Epithelial cell of esophagus (primary cell): ENCODE results near the gene TIMM23.
"Not testable (repeated sequence)": the region's sequence is repeated elsewhere in the genome, so short reads cannot be mapped to it uniquely, and the experiment has no call there.

Experiments used
- DNase-seq: peaks from one replicate; pipeline ENCODE4 v3.0.0; 2010; ENCODE audit warnings: low read depth
- H3K4me3 ChIP-seq: 2 replicates; pipeline ENCODE4 v1.5.1; 2011; ENCODE audit warnings: mild to moderate bottlenecking, low read length, control low read depth
- TF ChIP-seq, protein P1 (sequence below): IDR thresholded peaks from 2 replicates; pipeline ENCODE4 v1.5.1; 2011; ENCODE audit warnings: low read depth, mild to moderate bottlenecking, low read length, control low read depth, inconsistent platforms; ENCODE audit not compliant: insufficient read depth; ENCODE audit errors: missing control alignments

Gene TIMM23

DNA sequence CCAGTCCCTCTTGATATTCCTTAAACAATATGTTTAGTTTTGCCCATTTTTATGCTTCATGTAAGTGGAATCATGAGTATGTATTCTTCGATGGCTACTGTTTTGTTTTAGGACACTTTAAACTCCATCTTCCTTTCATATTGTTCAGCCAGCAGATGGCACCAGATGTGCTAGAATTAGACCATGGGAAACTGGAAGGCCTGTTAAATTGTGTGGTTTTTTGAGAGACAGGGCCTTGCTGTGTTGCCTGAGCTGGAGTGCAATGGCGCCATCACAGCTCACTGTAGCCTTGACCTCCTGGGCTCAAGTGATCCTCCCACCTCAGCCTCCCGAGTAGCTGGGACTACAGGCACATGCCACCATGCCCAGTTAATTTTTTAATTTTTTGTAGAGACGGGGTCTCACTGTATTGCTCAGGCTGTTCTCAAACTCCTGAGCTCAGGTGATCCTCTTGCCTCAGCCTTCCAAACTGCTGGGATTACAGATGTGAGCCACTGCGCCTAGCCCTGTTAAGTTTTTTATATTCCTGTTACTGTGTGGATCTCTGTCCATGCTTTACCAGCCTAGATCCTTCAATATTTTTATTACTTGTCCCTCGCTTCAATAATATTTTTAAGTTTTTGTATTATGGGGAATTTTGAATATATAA lies 11.4 kb downstream of the TIMM23 start:
- TF ChIP-seq, protein P1, sequence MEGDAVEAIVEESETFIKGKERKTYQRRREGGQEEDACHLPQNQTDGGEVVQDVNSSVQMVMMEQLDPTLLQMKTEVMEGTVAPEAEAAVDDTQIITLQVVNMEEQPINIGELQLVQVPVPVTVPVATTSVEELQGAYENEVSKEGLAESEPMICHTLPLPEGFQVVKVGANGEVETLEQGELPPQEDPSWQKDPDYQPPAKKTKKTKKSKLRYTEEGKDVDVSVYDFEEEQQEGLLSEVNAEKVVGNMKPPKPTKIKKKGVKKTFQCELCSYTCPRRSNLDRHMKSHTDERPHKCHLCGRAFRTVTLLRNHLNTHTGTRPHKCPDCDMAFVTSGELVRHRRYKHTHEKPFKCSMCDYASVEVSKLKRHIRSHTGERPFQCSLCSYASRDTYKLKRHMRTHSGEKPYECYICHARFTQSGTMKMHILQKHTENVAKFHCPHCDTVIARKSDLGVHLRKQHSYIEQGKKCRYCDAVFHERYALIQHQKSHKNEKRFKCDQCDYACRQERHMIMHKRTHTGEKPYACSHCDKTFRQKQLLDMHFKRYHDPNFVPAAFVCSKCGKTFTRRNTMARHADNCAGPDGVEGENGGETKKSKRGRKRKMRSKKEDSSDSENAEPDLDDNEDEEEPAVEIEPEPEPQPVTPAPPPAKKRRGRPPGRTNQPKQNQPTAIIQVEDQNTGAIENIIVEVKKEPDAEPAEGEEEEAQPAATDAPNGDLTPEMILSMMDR, result peak; percentile 36
- DNase-seq, result peak; percentile 57
- not testable (repeated sequence) for H3K4me3 ChIP-seq

GRCh38 chr10:45984473-45984872 lies 12.2 kb downstream of the TIMM23 start:
- not testable (repeated sequence) for DNase-seq, H3K4me3 ChIP-seq

GRCh38 chr10:45985590-45985989 lies 13.3 kb downstream of the TIMM23 start:
- DNase-seq, H3K4me3 ChIP-seq: not testable (repeated sequence)

- TF ChIP-seq, protein P1, result no peak
- no peak overlapping the region for H3K4me3 ChIP-seq
- no peak for DNase-seq
Observed at GRCh38 chr10:45997557-45997956, 25.3 kb downstream of the TIMM23 start.

- no peak for DNase-seq
- no peak overlapping the region for H3K4me3 ChIP-seq
- TF ChIP-seq, protein P1, result no peak
Observed at GRCh38 chr10:45997994-45998763, 25.9 kb downstream of the TIMM23 start.

- H3K4me3 ChIP-seq, DNase-seq: not testable (repeated sequence)
Observed at GRCh38 chr10:45999955-46000354, 27.7 kb downstream of the TIMM23 start.

DNA sequence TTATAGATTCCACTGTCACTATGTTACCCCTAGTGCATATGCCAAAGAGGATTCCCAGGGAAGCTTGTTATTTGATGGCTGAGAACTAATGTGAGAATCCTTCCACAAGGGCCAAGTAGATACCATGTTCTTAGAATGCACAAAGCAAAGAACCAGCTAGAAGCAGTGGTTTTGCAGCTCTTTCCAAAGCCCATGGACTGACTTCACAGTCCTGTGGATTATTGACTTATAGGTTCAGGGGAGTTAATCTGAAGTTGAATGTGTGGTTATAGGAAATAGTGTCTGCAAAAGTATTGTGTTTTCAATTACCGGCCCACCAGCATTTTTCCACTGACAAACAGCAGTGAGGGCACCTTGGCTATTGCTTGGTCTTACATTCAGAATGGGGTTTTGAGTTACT lies 28.2 kb downstream of the TIMM23 start:
- TF ChIP-seq, protein P1, result no peak
- H3K4me3 ChIP-seq, result no peak overlapping the region
- DNase-seq, result no peak

DNA sequence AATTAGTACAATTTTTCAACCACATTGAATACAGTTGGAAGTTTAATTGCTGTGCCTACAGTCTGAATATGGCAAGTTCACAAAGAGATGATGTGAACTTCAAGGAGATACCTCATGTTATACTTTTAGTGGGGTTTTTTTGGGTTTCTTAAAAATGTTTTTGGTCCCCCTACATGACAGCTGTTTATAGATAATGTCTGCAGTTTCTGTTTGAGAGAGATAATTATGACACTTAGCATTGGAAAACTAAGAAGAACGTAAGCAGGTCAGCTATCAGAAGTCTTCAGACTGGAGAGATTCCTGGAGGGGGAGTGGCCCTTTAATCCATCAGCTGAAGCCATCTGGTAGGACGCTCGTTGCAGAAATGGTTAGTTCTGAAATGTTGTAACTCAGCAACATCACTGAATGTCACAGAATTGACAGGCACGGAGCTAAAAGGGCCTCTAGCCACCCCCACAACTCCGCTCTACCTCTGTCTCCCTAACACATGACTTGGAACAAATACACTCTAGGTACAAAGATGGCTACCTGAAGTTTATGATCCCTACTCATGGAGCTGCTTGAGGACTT lies 29.0 kb downstream of the TIMM23 start:
- H3K4me3 ChIP-seq, result no peak overlapping the region
- TF ChIP-seq, protein P1, result no peak
- DNase-seq, result no peak

DNA sequence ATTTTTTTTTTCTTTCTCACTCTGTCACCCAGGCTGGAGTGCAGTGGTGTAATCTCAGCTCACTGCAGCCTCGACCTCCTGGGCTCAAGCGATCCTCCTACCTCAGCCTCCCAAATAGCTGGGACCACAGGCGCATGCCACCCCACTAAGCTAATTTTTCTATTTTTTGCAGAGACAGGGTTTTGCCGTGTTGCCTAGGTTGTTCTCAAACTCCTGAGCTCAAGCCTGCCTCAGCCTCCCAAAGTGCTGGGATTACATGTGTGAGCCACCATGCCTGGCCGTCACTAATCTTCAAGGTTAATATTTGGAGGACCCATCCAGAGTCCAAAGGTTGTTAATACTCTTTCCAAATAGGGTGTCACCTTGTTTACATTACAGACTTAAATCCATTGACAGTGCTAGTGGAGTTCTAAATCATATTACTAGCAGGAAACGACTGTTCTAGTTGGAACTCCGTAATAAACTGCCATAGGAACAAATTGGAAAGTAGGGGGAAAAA lies 29.9 kb downstream of the TIMM23 start:
- not testable (repeated sequence) for DNase-seq, H3K4me3 ChIP-seq
